ENCODE measurements around the gene CYB5R4. TPM values are rescaled to one million over a fixed set of nuclear protein-coding genes. Genes with fewer than 3 reads are reported as not detected.

Gene CYB5R4
- total and polyA plus RNA-seq, 2 of the 8 experiments (the other 6 are each of a cell fraction or from before 2014, with no cell fraction given): 2.8 to 14.6 TPM

DNA sequence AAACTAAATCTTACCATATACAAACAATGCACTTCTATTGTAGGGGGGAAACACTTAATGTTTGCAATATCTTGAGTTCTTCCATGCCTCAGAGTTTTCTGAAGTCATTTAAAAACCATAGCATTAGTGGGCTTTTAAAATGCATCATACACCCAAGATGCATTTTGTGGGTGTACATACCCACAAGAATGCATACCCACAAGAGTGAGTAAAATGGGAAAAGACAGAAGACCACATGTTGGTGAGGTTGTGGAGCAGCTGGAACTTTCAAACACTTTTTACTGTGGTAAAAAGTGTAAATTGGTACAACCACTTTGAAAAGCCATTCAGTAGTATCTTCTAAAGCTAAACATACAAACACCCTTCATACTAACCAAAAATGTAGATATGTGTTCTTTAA lies 57.5 kb downstream of the CYB5R4 start:
- POLR2A ChIA-PET (ENCODE audit: partially characterized antibody): no interaction called here
- FAIRE-seq (no peak), DNase-seq (ENCODE audit: low read depth in 1 of 2, low spot score in 2 of 2) (no peak)
- no peaks in the 10 kb centered on the region for H3K23me2 ChIP-seq (ENCODE audit: low read depth, low read length)
- H3K9me3 ChIP-seq (ENCODE audit: insufficient read depth in 2 of 2, low read depth in 1 of 2, low read length in 1 of 2): no peaks in the 10 kb centered on the region
- H2BK120ac ChIP-seq (replicated peaks; ENCODE audit: low read depth, low read length): no peak overlapping the region
- no peak overlapping the region for H4K91ac ChIP-seq (replicated peaks; ENCODE audit: insufficient read length, low read length)
- no peak overlapping the region for H4K8ac ChIP-seq (ENCODE audit: extremely low read depth, insufficient read depth, low read length)
- TF ChIP-seq SIX5 (IDR thresholded peaks at IDR 0.05; ENCODE audit: low read depth, low read length) (no peak), RXRA (IDR thresholded peaks at IDR 0.05; ENCODE audit: insufficient read depth, low read depth, low read length) (no peak), EZH2 (IDR thresholded peaks at IDR 0.05; ENCODE audit: low read depth, low read length, severe bottlenecking) (no peak), NRF1 (IDR thresholded peaks at IDR 0.05; ENCODE audit: low read depth, low read length) (no peak), HDAC6 (IDR thresholded peaks at IDR 0.05; ENCODE audit: low read depth, low read length) (no peak), USF2 (IDR thresholded peaks at IDR 0.05; ENCODE audit: low read length) (no peak), KDM5A (IDR thresholded peaks at IDR 0.05; ENCODE audit: low read length) (no peak), JUN (IDR thresholded peaks at IDR 0.05; ENCODE audit: low read depth, low read length) (no peak), ASH2L (IDR thresholded peaks at IDR 0.05; ENCODE audit: low read length) (no peak), BCL11A (IDR thresholded peaks at IDR 0.05; ENCODE audit: low read depth in 2 of 2, low read length in 2 of 2) (no peak)
- TF ChIP-seq, protein P1, sequence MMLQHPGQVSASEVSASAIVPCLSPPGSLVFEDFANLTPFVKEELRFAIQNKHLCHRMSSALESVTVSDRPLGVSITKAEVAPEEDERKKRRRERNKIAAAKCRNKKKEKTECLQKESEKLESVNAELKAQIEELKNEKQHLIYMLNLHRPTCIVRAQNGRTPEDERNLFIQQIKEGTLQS (IDR thresholded peaks at IDR 0.05; ENCODE audit: insufficient read depth, low read depth, low read length): no peak
- no peak overlapping the region for H3K4ac ChIP-seq (replicated peaks; ENCODE audit: insufficient read length, low read depth, low read length)
- H3K36me3 ChIP-seq (ENCODE audit: control insufficient read depth in 2 of 4, insufficient read depth in 4 of 4, low read length in 3 of 4): no peaks in the 10 kb centered on the region
- no peak overlapping the region for H2BK12ac ChIP-seq (ENCODE audit: low read depth, low read length)
- no peak overlapping the region for H2BK15ac ChIP-seq (ENCODE audit: low read length)
- H3K23ac ChIP-seq (ENCODE audit: insufficient read length): no peak overlapping the region
- no peak overlapping the region for H2BK5ac ChIP-seq (ENCODE audit: low read depth, low read length)
- H3K27me3 ChIP-seq (replicated peaks in 1 of 4; ENCODE audit: control insufficient read depth in 3 of 4, extremely low read depth in 1 of 4, insufficient read depth in 3 of 4, low read length in 3 of 4): no peaks in the 10 kb centered on the region
- H4K20me1 ChIP-seq (replicated peaks in 1 of 2; ENCODE audit: control insufficient read depth in 1 of 2, insufficient read depth in 2 of 2, low read length in 2 of 2): no peaks in the 10 kb centered on the region
- H3K27ac ChIP-seq (ENCODE audit: low read depth, low read length): no peak overlapping the region
- H3K4me2 ChIP-seq (ENCODE audit: insufficient read depth in 1 of 2, low read depth in 2 of 2, low read length in 2 of 2): no peak overlapping the region
- H3K79me2 ChIP-seq (ENCODE audit: control insufficient read depth in 1 of 2, insufficient read depth in 2 of 2, low read length in 2 of 2): no peaks in the 10 kb centered on the region
- no peak overlapping the region for H3K56ac ChIP-seq (replicated peaks; ENCODE audit: insufficient read length, low read depth, low read length)
- no peak overlapping the region for H3K4me3 ChIP-seq (ENCODE audit: extremely low read depth in 1 of 4, insufficient read depth in 2 of 4, low read depth in 3 of 4, low read length in 4 of 4)
- H3K9ac ChIP-seq (replicated peaks in 1 of 4; ENCODE audit: extremely low read depth in 1 of 4, low read depth in 3 of 4, low read length in 3 of 4): no peak overlapping the region
- H2AFZ ChIP-seq (ENCODE audit: low read length): no peak overlapping the region
- H2BK20ac ChIP-seq (ENCODE audit: low read length): no peak overlapping the region
- no peak overlapping the region for H4K5ac ChIP-seq (ENCODE audit: insufficient read length, low read depth, low read length)
- CTCF ChIA-PET (ENCODE audit: partially characterized antibody): no interaction called here
- no peak overlapping the region for H2AK5ac ChIP-seq (ENCODE audit: low read depth, low read length)
- H3K14ac ChIP-seq (ENCODE audit: insufficient read length): no peak overlapping the region
- no peaks in the 10 kb centered on the region for H3K79me1 ChIP-seq (ENCODE audit: low read depth, low read length)
- no peak overlapping the region for H3K18ac ChIP-seq (ENCODE audit: extremely low read depth, low read length)
- peaks cover 0 to 4% (median 1%) of the 10 kb centered on the region in 4 experiments; a peak in 3 of 7 replicates for H3K4me1 ChIP-seq (replicated peaks in 1 of 4; ENCODE audit: control insufficient read depth in 3 of 4, insufficient read depth in 4 of 4, low read length in 3 of 4)
